HCT116 (cell line): ENCODE measurements around the gene NAT9. TPM values are rescaled to one million over a fixed set of nuclear protein-coding genes. Genes with fewer than 3 reads are reported as not detected.

Source experiments
- ATAC-seq: fragments of 200-7000 bp; cut with Tn5 transposase; 2 replicates; pipeline ENCODE4 v1.9.1; 2020; ENCODE audit warnings: mild to moderate bottlenecking, moderate library complexity
- BruUV-seq: library from RNA; stranded (reverse); fragments of 400-500 nt; replicated peaks from 2 replicates; lab custom pipeline; 2021; lab: Mats Ljungman, UMichigan
- CTCF ChIA-PET: fragments of 300-600 bp; sonication (Branson Sonifier 250); formaldehyde crosslinking; loops from one replicate; lab custom pipeline; 2021; ENCODE audit warnings: antibody characterized with exemption; lab: Charles Lee
- POLR2A ChIA-PET: fragments of 300-600, 350-600 bp; sonication (Branson Sonifier 250); formaldehyde crosslinking; loops from one replicate; lab custom pipeline; 2021; ENCODE audit warnings: antibody characterized with exemption; lab: Charles Lee
- RAD21 ChIA-PET, 2 experiments: fragments of 300-600 bp; sonication (Branson Sonifier 250); formaldehyde crosslinking; loops; one replicate each; lab custom pipeline; 2023; ENCODE audit warnings: low total read pairs in 2 of 2; ENCODE audit not compliant: uncharacterized antibody in 2 of 2, unreplicated experiment in 2 of 2, low non-redundant PET in 1 of 2; lab: Charles Lee
- DNase-seq: peaks from one replicate; pipeline ENCODE4 v3.0.0-alpha.2; 2010; ENCODE audit warnings: low read depth, low spot score
- H2AFZ ChIP-seq: fragments of 200-600 bp; shearing (Covaris generic), sonication (generic); 2 replicates; pipeline ENCODE4 v1.6.1; 2017; ENCODE audit warnings: low read depth, mixed run types, mixed read lengths, antibody characterized with exemption, low read length; ENCODE audit not compliant: poor library complexity, severe bottlenecking
- H3K27ac ChIP-seq: 2 replicates; pipeline ENCODE4 v1.5.1; 2012; ENCODE audit warnings: low read depth, low read length
- H3K27me3 ChIP-seq: fragments of 200-600 bp; sonication (generic); 2 replicates; pipeline ENCODE4 v1.6.1; 2016; ENCODE audit warnings: mixed run types, low read length, mixed read lengths; ENCODE audit not compliant: insufficient read depth
- H3K36me3 ChIP-seq, 2 experiments: fragments of 200-500 bp in 1 of 2; fragments of 200-600 bp in 1 of 2; sonication (Bioruptor generic) in 1 of 2; sonication (generic) in 1 of 2; 2 replicates each; pipeline versions ENCODE4 v1.5.1 to v1.6.1; 2014 to 2016; ENCODE audit warnings: low read length in 2 of 2, inconsistent platforms in 1 of 2, mixed read lengths in 1 of 2, mixed run types in 1 of 2; ENCODE audit not compliant: insufficient read depth in 2 of 2, control insufficient read depth in 1 of 2
- H3K4me1 ChIP-seq, 2 experiments: fragments of 200-600 bp in 1 of 2; sonication (generic) in 1 of 2; 2 replicates each; pipeline versions ENCODE4 v1.5.1 to v1.6.1; 2012 to 2017; ENCODE audit warnings: low read length in 2 of 2, inconsistent platforms in 1 of 2, mild to moderate bottlenecking in 1 of 2, mixed read lengths in 1 of 2, mixed run types in 1 of 2, moderate library complexity in 1 of 2; ENCODE audit not compliant: insufficient read depth in 2 of 2, control insufficient read depth in 1 of 2
- H3K4me2 ChIP-seq: fragments of 200-600 bp; sonication (generic); 2 replicates; pipeline ENCODE4 v1.6.1; 2017; ENCODE audit warnings: mixed run types, low read length, mixed read lengths
- H3K4me3 ChIP-seq, 2 experiments: fragments of 200-600 bp in 1 of 2; sonication (generic) in 1 of 2; replicated peaks in 1 of 2; 2 replicates each; pipeline ENCODE4 v1.5.1; 2011 to 2016; ENCODE audit warnings: low read length in 2 of 2, control low read depth in 1 of 2, low read depth in 1 of 2, mild to moderate bottlenecking in 1 of 2, mixed read lengths in 1 of 2, mixed run types in 1 of 2
- H3K79me2 ChIP-seq: fragments of 200-600 bp; sonication (generic); 2 replicates; pipeline ENCODE4 v1.6.1; 2017; ENCODE audit warnings: mild to moderate bottlenecking, mixed run types, low read length, moderate library complexity, mixed read lengths; ENCODE audit not compliant: insufficient read depth
- H3K9ac ChIP-seq: fragments of 200-600 bp; sonication (generic); 2 replicates; pipeline ENCODE4 v1.6.1; 2016; ENCODE audit warnings: low read length, mixed read lengths
- H3K9me2 ChIP-seq: fragments of 200-600 bp; sonication (generic), shearing (Covaris generic); 2 replicates; pipeline ENCODE4 v1.6.1; 2017; ENCODE audit warnings: mixed run types, mild to moderate bottlenecking, moderate library complexity; ENCODE audit not compliant: insufficient read depth
- H3K9me3 ChIP-seq, 2 experiments: fragments of 200-500 bp in 1 of 2; fragments of 200-600 bp in 1 of 2; sonication (Bioruptor generic) in 1 of 2; sonication (generic) in 1 of 2; 2 replicates each; pipeline ENCODE4 v1.6.1; 2014 to 2017; ENCODE audit warnings: low read length in 2 of 2, mixed read lengths in 2 of 2, inconsistent platforms in 1 of 2, low read depth in 1 of 2, mild to moderate bottlenecking in 1 of 2, mixed run types in 1 of 2, moderate library complexity in 1 of 2; ENCODE audit not compliant: control insufficient read depth in 1 of 2, insufficient read depth in 1 of 2
- H4K20me1 ChIP-seq: fragments of 200-600 bp; sonication (generic), shearing (Covaris generic); 2 replicates; pipeline ENCODE4 v1.6.1; 2017; ENCODE audit warnings: mixed run types, mild to moderate bottlenecking, moderate library complexity; ENCODE audit not compliant: insufficient read depth
- ATF3 ChIP-seq: IDR thresholded peaks from 2 replicates; pipeline ENCODE4 v1.6.1; 2012
- ELF1 ChIP-seq: IDR thresholded peaks from 2 replicates; pipeline ENCODE4 v1.6.1; 2012; ENCODE audit warnings: low read depth, borderline replicate concordance
- EZH2 ChIP-seq: fragments of 200-600 bp; sonication (generic); IDR thresholded peaks from 2 replicates; pipeline ENCODE4 v1.6.1; 2017; ENCODE audit warnings: antibody characterized with exemption, mixed run types
- EZH2phosphoT487 ChIP-seq: fragments of 200-600 bp; IDR thresholded peaks from 2 replicates; pipeline ENCODE4 v1.6.1; 2018; ENCODE audit warnings: antibody characterized with exemption, borderline replicate concordance
- FOSL1 ChIP-seq: IDR thresholded peaks from 2 replicates; pipeline ENCODE4 v1.6.1; 2012; ENCODE audit warnings: low read depth
- POLR2A ChIP-seq: IDR thresholded peaks from 2 replicates; pipeline ENCODE4 v1.7.0; 2011; ENCODE audit warnings: borderline replicate concordance; ENCODE audit not compliant: insufficient read depth, insufficient read length; ENCODE audit errors: extremely low read depth
- POLR2AphosphoS5 ChIP-seq: IDR thresholded peaks from 2 replicates; pipeline ENCODE4 v1.6.1; 2011; ENCODE audit warnings: mild to moderate bottlenecking, low read depth, low read length, moderate library complexity
- RAD21 ChIP-seq: IDR thresholded peaks from 2 replicates; pipeline ENCODE4 v1.6.1; 2012; ENCODE audit warnings: low read depth, mild to moderate bottlenecking
- REST ChIP-seq: IDR thresholded peaks from 2 replicates; pipeline ENCODE4 v1.6.1; 2012; ENCODE audit warnings: low read depth
- SIN3A ChIP-seq: IDR thresholded peaks from 2 replicates; pipeline ENCODE4 v1.6.1; 2012; ENCODE audit warnings: low read depth
- SP1 ChIP-seq: IDR thresholded peaks from 2 replicates; pipeline ENCODE4 v1.6.1; 2012; ENCODE audit warnings: low read depth
- TCF7L2 ChIP-seq: IDR thresholded peaks from 2 replicates; pipeline ENCODE4 v1.7.0; 2011; ENCODE audit warnings: borderline replicate concordance, inconsistent platforms; ENCODE audit not compliant: insufficient read depth, insufficient read length; ENCODE audit errors: extremely low read depth
- YY1 ChIP-seq: IDR thresholded peaks from 2 replicates; pipeline ENCODE4 v1.6.1; 2011; ENCODE audit warnings: low read length, low read depth, moderate library complexity, mild to moderate bottlenecking; ENCODE audit not compliant: insufficient replicate concordance; ENCODE audit errors: extremely low read depth
- ZBTB33 ChIP-seq: IDR thresholded peaks from 2 replicates; pipeline ENCODE4 v1.6.1; 2011; ENCODE audit warnings: mild to moderate bottlenecking, low read length, moderate library complexity; ENCODE audit not compliant: insufficient replicate concordance; ENCODE audit errors: extremely low read depth
- ZFX ChIP-seq: fragments of 450-650 bp; IDR thresholded peaks from 2 replicates; pipeline ENCODE4 v1.6.1; 2017
- intact Hi-C: fragments of 100-400 bp; cut with micrococcal nuclease; formaldehyde crosslinking; loops from 2 replicates; pipeline ENCODE4 v1.10.0; 2022
- total RNA-seq: library from RNA; stranded (reverse); gene quantifications from one replicate; pipeline ENCODE4 v1.2.1, GENCODE V29; 2021; ENCODE audit not compliant: unreplicated experiment

Gene NAT9
- total RNA-seq, 1 experiment from 2014 or later = 88.7 TPM

- Histone ChIP-seq H3K27ac (no peak overlapping the region), H3K9me2 (no peaks in the 10 kb centered on the region), H3K4me2 (no peak overlapping the region), H3K79me2 (peaks cover 28% of the 10 kb centered on the region), H3K4me1 (peaks cover 25 to 47% of the 10 kb centered on the region in 2 experiments), H3K36me3 (peaks cover 0 to 4% of the 10 kb centered on the region in 2 experiments; a peak in 1 of 4 replicates), H4K20me1 (no peaks in the 10 kb centered on the region; the same call in 1 of the 2 replicates), H2AFZ (no peak overlapping the region), H3K27me3 (no peaks in the 10 kb centered on the region), H3K4me3 (no peak overlapping the region), H3K9ac (no peak overlapping the region), H3K9me3 (no peaks in the 10 kb centered on the region)
- RAD21 ChIA-PET = no interaction called here
- intact Hi-C loops = no loop called here
- TF ChIP-seq ZBTB33 = no peak
- TF ChIP-seq ELF1 = no peak
- TF ChIP-seq POLR2AphosphoS5 = no peak
- TF ChIP-seq FOSL1 = no peak
- TF ChIP-seq TCF7L2 = no peak
- no peak for TF ChIP-seq EZH2
- TF ChIP-seq POLR2A = no peak
- no peak for TF ChIP-seq REST
- no peak for TF ChIP-seq ZFX
- no peak for TF ChIP-seq ATF3
- no peak for TF ChIP-seq EZH2phosphoT487
- TF ChIP-seq SIN3A = no peak
- no peak for TF ChIP-seq RAD21
- no peak for TF ChIP-seq SP1
- TF ChIP-seq YY1 = no peak
- POLR2A ChIA-PET = no interaction called here
- no peak for DNase-seq
- no TSS peak for BruUV-seq
- CTCF ChIA-PET = no interaction called here
- ATAC-seq = 0 out of 2 replicates have a peak, but pooled peaks have one; percentile 6
Measured at GRCh38 chr17:74763565-74764387, 12.4 kb downstream of the NAT9 start.
